SU-DHL-6 (cell line): Measurements from ENCODE around the gene ANKRD44.

Experiments used
- H2AFZ ChIP-seq: fragments of 200-600 bp; sonication (generic); 2 replicates; pipeline ENCODE4 v1.6.1; 2014; ENCODE audit warnings: low read depth, mild to moderate bottlenecking, moderate library complexity, mixed read lengths, antibody characterized with exemption, low read length; ENCODE audit not compliant: severe bottlenecking
- H3F3A ChIP-seq: fragments of 200-600 bp; shearing (Covaris generic); 2 replicates; pipeline ENCODE4 v1.6.0; 2016; ENCODE audit warnings: antibody characterized with exemption, mild to moderate bottlenecking; ENCODE audit not compliant: insufficient read depth
- H3K27ac ChIP-seq: fragments of 200-600 bp; sonication (generic); 2 replicates; pipeline ENCODE4 v1.5.1; 2016; ENCODE audit warnings: low read depth, mild to moderate bottlenecking, low read length, moderate library complexity, mixed read lengths
- H3K27me3 ChIP-seq: fragments of 200-600 bp; sonication (generic), shearing (Covaris generic); 2 replicates; pipeline ENCODE4 v1.6.0; 2014; ENCODE audit warnings: mild to moderate bottlenecking, low read length
- H3K36me3 ChIP-seq: fragments of 200-600 bp; sonication (generic); 2 replicates; pipeline ENCODE4 v1.6.1; 2014; ENCODE audit warnings: mild to moderate bottlenecking, low read length, mixed read lengths
- H3K4me2 ChIP-seq: fragments of 300-600, 200-600 bp; shearing (Covaris generic), sonication (generic); 2 replicates; pipeline ENCODE4 v1.6.0; 2014; ENCODE audit warnings: low read length, low read depth, mild to moderate bottlenecking; ENCODE audit not compliant: poor library complexity, severe bottlenecking
- H3K4me3 ChIP-seq: fragments of 200-600 bp; sonication (generic); 2 replicates; pipeline ENCODE4 v1.5.1; 2014; ENCODE audit warnings: antibody characterized with exemption, low read length, mild to moderate bottlenecking, mixed read lengths; ENCODE audit not compliant: insufficient read depth, poor library complexity, severe bottlenecking
- H3K79me2 ChIP-seq: fragments of 200-600 bp; sonication (generic); 2 replicates; pipeline ENCODE4 v1.6.1; 2014; ENCODE audit warnings: mild to moderate bottlenecking, low read length, moderate library complexity; ENCODE audit not compliant: insufficient read depth
- H3K9ac ChIP-seq: fragments of 200-600 bp; sonication (generic); 2 replicates; pipeline ENCODE4 v1.7.0; 2014; ENCODE audit warnings: mild to moderate bottlenecking, low read length
- H3K9me2 ChIP-seq: fragments of 200-600 bp; sonication (generic); replicated peaks from 2 replicates; pipeline ENCODE4 v1.6.1; 2014; ENCODE audit warnings: low read length; ENCODE audit not compliant: insufficient read depth
- H3K9me3 ChIP-seq: fragments of 200-600 bp; sonication (generic); 2 replicates; pipeline ENCODE4 v1.6.1; 2014; ENCODE audit warnings: low read length, mixed read lengths; ENCODE audit not compliant: insufficient read depth
- H4K20me1 ChIP-seq: fragments of 200-600 bp; sonication (generic); 2 replicates; pipeline ENCODE4 v1.6.1; 2014; ENCODE audit warnings: low read depth, mild to moderate bottlenecking, antibody characterized with exemption, low read length, moderate library complexity, mixed read lengths
- EZH2phosphoT487 ChIP-seq: fragments of 200-600 bp; sonication (generic), shearing (Covaris generic); conservative IDR thresholded peaks from 2 replicates; pipeline ENCODE4 v1.6.1; 2018; ENCODE audit warnings: mild to moderate bottlenecking, antibody characterized with exemption, low read length, moderate library complexity, mixed read lengths
- TF ChIP-seq, protein P1 (sequence below): fragments of 200-600 bp; sonication (generic); IDR thresholded peaks from one replicate; pipeline ENCODE4 v1.5.1; 2017; ENCODE audit warnings: antibody characterized with exemption, mild to moderate bottlenecking, low read length, moderate library complexity; ENCODE audit not compliant: insufficient read depth, poor library complexity, severe bottlenecking

Gene ANKRD44

DNA sequence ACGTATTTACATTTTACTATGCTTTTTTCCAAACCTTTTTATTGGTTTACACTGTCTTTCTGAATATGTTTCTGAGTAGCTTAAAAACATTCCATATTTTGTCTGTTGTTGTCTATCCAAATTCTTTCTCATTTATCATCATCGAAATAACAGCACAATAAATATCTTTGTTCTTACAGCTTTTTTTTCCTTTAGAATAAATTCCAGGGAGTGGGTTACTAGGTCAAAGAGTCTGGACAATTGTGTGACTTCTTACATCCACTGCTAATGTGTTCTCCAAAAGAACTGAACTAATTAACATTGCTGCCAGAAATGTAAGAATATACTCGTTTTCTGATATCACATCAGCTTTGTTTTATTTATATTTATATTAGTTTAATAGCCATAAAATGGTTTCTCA, 59.4 kb downstream of the ANKRD44 start:
- H4K20me1 ChIP-seq, result no peaks in the 10 kb centered on the region; the same call in 1 of the 2 replicates
- no peaks in the 10 kb centered on the region for H3K9me3 ChIP-seq
- no peaks in the 10 kb centered on the region for H3K27me3 ChIP-seq
- H3F3A ChIP-seq, result peaks cover 10% of the 10 kb centered on the region
- H3K27ac ChIP-seq, result no peak overlapping the region
- H3K36me3 ChIP-seq, result no peaks in the 10 kb centered on the region; the same call in 1 of the 2 replicates
- H3K4me2 ChIP-seq, result no peak overlapping the region
- H3K4me3 ChIP-seq, result no peak overlapping the region
- no peaks in the 10 kb centered on the region for H3K9me2 ChIP-seq
- no peak overlapping the region for H3K9ac ChIP-seq
- no peak overlapping the region for H2AFZ ChIP-seq
- peaks cover 54% of the 10 kb centered on the region for H3K79me2 ChIP-seq
- TF ChIP-seq EZH2phosphoT487, result no peak
- TF ChIP-seq, protein P1, sequence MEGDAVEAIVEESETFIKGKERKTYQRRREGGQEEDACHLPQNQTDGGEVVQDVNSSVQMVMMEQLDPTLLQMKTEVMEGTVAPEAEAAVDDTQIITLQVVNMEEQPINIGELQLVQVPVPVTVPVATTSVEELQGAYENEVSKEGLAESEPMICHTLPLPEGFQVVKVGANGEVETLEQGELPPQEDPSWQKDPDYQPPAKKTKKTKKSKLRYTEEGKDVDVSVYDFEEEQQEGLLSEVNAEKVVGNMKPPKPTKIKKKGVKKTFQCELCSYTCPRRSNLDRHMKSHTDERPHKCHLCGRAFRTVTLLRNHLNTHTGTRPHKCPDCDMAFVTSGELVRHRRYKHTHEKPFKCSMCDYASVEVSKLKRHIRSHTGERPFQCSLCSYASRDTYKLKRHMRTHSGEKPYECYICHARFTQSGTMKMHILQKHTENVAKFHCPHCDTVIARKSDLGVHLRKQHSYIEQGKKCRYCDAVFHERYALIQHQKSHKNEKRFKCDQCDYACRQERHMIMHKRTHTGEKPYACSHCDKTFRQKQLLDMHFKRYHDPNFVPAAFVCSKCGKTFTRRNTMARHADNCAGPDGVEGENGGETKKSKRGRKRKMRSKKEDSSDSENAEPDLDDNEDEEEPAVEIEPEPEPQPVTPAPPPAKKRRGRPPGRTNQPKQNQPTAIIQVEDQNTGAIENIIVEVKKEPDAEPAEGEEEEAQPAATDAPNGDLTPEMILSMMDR, result no peak

DNA sequence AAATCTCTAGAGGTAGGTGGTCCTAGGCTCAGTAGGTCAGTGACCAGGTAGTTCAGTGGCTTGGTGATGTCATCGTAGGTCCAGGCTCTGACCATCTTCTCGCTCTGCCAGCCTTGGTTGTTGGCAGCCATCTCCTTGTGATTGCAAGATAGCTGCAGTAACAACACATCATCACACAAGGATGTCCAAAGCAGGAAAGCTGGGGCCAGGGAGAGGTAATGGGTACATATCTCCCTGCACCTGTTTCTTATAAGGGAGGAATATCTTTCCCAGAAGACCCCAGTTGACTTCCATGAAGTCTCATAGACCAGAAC, 60.5 kb downstream of the ANKRD44 start:
- TF ChIP-seq EZH2phosphoT487, result no peak
- TF ChIP-seq, protein P1, result no peak
- H3K9ac ChIP-seq, result no peak overlapping the region
- H3K4me2 ChIP-seq, result no peak overlapping the region
- no peaks in the 10 kb centered on the region; the same call in 1 of the 2 replicates for H4K20me1 ChIP-seq
- H3K79me2 ChIP-seq, result peaks cover 53% of the 10 kb centered on the region
- peaks cover under 1% of the 10 kb centered on the region for H3F3A ChIP-seq
- no peak overlapping the region for H2AFZ ChIP-seq
- H3K27me3 ChIP-seq, result no peaks in the 10 kb centered on the region
- H3K9me2 ChIP-seq, result no peaks in the 10 kb centered on the region
- no peak overlapping the region for H3K27ac ChIP-seq
- H3K36me3 ChIP-seq, result no peaks in the 10 kb centered on the region; the same call in 1 of the 2 replicates
- H3K9me3 ChIP-seq, result no peaks in the 10 kb centered on the region
- H3K4me3 ChIP-seq, result no peak overlapping the region

DNA sequence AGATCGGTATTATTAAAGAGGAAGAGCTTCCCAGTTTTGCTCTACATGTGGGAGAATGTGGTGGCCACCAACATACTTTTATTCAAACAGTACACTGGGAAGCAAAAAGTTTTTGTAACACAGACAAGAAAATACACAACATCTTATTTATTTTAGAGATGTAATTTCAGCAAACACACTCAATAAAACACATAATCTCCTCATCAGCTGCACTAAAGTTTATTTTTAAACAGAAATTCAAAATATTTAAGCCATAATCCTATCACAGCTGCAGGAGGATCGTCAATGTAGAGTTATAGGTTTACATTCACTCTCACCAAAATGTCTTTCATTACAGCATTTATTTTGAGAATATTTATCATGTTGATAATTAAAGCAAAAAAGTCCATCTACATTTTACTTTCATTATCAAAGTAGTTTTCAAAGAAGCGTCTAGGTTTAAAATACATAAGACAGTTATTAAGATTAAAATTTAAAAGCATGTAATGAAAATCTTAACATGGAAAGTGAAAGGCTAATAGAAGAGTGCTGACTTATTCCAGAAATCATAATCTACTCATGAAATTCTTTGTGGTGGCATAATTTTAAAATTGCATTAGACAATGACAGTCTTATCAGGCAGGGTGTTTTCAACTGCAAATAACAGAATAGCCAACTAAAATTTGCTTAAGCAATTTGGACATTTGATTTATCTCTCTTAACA, 61.0 kb downstream of the ANKRD44 start:
- no peaks in the 10 kb centered on the region for H3K9me3 ChIP-seq
- H3K4me2 ChIP-seq, result no peak overlapping the region
- TF ChIP-seq, protein P1, result no peak
- TF ChIP-seq EZH2phosphoT487, result no peak
- no peaks in the 10 kb centered on the region for H3K9me2 ChIP-seq
- H3K27ac ChIP-seq, result no peak overlapping the region
- H3K27me3 ChIP-seq, result no peaks in the 10 kb centered on the region
- no peak overlapping the region for H3K9ac ChIP-seq
- no peaks in the 10 kb centered on the region; the same call in 1 of the 2 replicates for H4K20me1 ChIP-seq
- H2AFZ ChIP-seq, result no peak overlapping the region
- no peaks in the 10 kb centered on the region; the same call in 1 of the 2 replicates for H3F3A ChIP-seq
- peaks cover 48% of the 10 kb centered on the region for H3K79me2 ChIP-seq
- H3K4me3 ChIP-seq, result no peak overlapping the region
- H3K36me3 ChIP-seq, result no peaks in the 10 kb centered on the region; the same call in 1 of the 2 replicates
